ENCODE data around the gene SLC20A1. TPM values are rescaled to one million over a fixed set of nuclear protein-coding genes. Genes with fewer than 3 reads are reported as not detected.

Gene SLC20A1
- total and polyA plus RNA-seq, 11 donors, result 5.6 to 51.7 (median 12.0) TPM

DNA sequence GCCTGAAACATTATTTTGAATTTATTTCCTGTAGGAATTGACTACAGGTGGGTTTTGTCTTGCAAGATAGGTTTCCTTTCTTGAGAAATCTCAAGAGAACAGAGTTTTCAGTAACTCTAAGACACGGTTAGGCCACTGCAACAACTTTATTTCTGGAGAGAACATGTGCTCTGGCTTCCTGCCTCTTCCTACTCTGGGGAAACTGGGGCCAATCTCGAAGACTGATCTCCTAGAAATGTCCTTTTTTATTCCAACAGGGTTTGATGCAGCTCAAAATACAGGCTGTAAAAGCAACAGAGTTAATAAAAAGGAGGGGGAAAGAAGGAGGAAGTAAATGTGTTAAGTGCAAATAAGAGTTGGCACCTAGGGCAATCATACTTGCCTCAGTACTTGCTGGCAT, 4.0 kb upstream of the SLC20A1 start:
- intact Hi-C loops (cut with DNase I), result no loop called here
- Histone ChIP-seq H3K4me3 (no peak overlapping the region), H3K27me3 (no peaks in the 10 kb centered on the region), H3K36me3 (peaks cover 0 to 2% (median 0%) of the 10 kb centered on the region in 9 donors), H3K9me3 (no peaks in the 10 kb centered on the region), H3K27ac (peak overlapping the region in 10 of 12 donors; percentile 16 to 77 (median 62)), H3K4me1 (peaks cover 0 to 57% (median 12%) of the 10 kb centered on the region in 12 donors)
- ATAC-seq, result no peak
- TF ChIP-seq, protein P1, sequence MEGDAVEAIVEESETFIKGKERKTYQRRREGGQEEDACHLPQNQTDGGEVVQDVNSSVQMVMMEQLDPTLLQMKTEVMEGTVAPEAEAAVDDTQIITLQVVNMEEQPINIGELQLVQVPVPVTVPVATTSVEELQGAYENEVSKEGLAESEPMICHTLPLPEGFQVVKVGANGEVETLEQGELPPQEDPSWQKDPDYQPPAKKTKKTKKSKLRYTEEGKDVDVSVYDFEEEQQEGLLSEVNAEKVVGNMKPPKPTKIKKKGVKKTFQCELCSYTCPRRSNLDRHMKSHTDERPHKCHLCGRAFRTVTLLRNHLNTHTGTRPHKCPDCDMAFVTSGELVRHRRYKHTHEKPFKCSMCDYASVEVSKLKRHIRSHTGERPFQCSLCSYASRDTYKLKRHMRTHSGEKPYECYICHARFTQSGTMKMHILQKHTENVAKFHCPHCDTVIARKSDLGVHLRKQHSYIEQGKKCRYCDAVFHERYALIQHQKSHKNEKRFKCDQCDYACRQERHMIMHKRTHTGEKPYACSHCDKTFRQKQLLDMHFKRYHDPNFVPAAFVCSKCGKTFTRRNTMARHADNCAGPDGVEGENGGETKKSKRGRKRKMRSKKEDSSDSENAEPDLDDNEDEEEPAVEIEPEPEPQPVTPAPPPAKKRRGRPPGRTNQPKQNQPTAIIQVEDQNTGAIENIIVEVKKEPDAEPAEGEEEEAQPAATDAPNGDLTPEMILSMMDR (IDR thresholded peaks at IDR 0.05), result no peak
- TF ChIP-seq POLR2A (IDR thresholded peaks at IDR 0.05), result no peak
- 17 to 22% (median 18%) methylated on average over 2 of the region's 2 CpGs for whole genome bisulfite sequencing, 4 donors
- DNase-seq, result no peak

DNA sequence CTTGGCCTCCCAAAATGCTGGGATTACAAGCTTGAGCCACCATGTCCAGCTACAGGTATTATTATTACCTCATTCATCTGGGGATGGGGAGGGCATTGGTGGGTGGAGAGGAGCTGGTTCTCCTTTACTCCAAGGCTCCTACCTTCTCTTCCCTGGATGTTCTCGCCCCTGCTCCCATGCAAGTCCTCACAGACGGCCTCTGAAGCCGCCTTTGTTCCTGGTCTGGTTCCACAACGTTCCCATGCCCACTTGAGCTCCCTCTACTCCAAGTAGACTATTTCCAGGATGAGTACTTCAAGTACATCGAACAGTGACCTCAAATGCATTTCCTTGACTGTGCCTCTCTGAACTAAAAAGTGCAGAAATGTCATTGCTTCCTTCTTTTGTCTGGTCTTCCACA, 3.2 kb upstream of the SLC20A1 start:
- H3K36me3 ChIP-seq, result peaks cover 0 to 10% (median under 1%) of the 10 kb centered on the region in 9 donors
- intact Hi-C loops (cut with DNase I), result no loop called here
- H3K27ac ChIP-seq, result peak overlapping the region in 1 of 12 donors; percentile 60
- DNase-seq (no peak), ATAC-seq (no peak)
- H3K4me1 ChIP-seq, result peaks cover 0 to 58% (median 18%) of the 10 kb centered on the region in 12 donors
- H3K27me3 ChIP-seq, result no peaks in the 10 kb centered on the region
- no peak overlapping the region for H3K4me3 ChIP-seq
- 85 to 88% (median 86%) methylated on average over 5 of the region's 5 CpGs for WGBS, 4 donors
- H3K9me3 ChIP-seq, result no peaks in the 10 kb centered on the region
- TF ChIP-seq, protein P1 (IDR thresholded peaks at IDR 0.05), result no peak
- no peak for TF ChIP-seq POLR2A (IDR thresholded peaks at IDR 0.05)

DNA sequence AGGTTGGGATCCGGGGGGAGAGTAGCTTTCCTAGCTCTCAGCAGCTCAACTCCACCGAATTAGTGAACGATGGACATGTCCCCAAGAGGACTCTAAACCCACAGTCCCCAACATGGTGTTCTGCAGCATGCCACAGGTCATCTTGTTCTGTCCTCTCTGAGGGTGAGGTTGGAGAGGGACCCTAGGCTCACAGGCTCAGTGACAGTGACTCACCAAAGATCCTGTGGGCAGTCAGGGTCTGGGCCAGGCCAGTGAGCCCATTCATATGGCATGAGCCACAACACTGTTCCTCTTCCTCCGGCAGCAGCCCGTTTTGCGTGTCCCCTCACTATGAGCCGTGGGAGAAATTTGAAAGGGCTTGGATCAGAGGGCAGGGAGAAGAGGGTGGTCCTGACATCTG, 2.8 kb upstream of the SLC20A1 start:
- peaks cover 0 to 14% (median 5%) of the 10 kb centered on the region in 9 donors for H3K36me3 ChIP-seq
- ATAC-seq (no peak), DNase-seq (no peak)
- no peak overlapping the region for H3K4me3 ChIP-seq
- 87 to 95% (median 91%) methylated on average over 7 of the region's 7 CpGs for WGBS, 4 donors
- H3K27me3 ChIP-seq, result no peaks in the 10 kb centered on the region
- TF ChIP-seq, protein P1 (IDR thresholded peaks at IDR 0.05), result no peak
- TF ChIP-seq POLR2A (IDR thresholded peaks at IDR 0.05), result no peak
- peak overlapping the region in 1 of 12 donors; percentile 60 for H3K27ac ChIP-seq
- no peaks in the 10 kb centered on the region for H3K9me3 ChIP-seq
- H3K4me1 ChIP-seq, result peaks cover 0 to 62% (median 22%) of the 10 kb centered on the region in 12 donors
- intact Hi-C loops (cut with DNase I), result no loop called here

DNA sequence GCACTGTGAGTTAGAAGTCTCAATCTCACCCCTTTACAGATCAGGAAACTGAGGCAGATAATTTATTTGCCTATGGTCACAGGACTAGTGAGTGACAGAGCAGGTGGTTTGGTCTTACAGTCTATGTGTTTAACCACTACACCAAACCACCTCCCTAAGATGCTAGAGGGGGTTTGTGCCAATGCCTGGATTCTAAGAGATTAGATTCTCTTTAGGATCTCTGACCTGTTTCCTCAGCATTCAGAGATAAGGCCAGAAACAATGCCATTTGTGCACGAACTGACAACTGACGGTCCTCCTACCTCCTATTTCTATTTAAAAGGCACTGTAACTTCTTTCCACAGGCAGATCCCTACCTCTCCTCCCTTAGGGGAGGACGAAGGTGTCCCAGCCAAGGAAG, 2.3 kb upstream of the SLC20A1 start:
- peak overlapping the region in 3 of 12 donors; percentile 60 to 99 (median 99) for H3K27ac ChIP-seq

More for the DNA sequence above, 2.3 kb upstream of the SLC20A1 start:
- TF ChIP-seq, protein P1 (IDR thresholded peaks at IDR 0.05), result no peak
- no peak for TF ChIP-seq POLR2A (IDR thresholded peaks at IDR 0.05)
- ATAC-seq (no peak), DNase-seq (no peak)
- intact Hi-C loops (cut with DNase I), result no loop called here
- peaks cover 2 to 67% (median 27%) of the 10 kb centered on the region in 12 donors for H3K4me1 ChIP-seq
- no peaks in the 10 kb centered on the region for H3K9me3 ChIP-seq
- peaks cover 0 to 20% (median 10%) of the 10 kb centered on the region in 9 donors for H3K36me3 ChIP-seq
- no peak overlapping the region for H3K4me3 ChIP-seq
- 82 to 94% (median 89%) methylated on average over 3 of the region's 3 CpGs for WGBS, 4 donors
- H3K27me3 ChIP-seq, result no peaks in the 10 kb centered on the region

Data from heart left ventricle (tissue), 16 donors.